SK-N-SH (cell line): Measurements from ENCODE around the gene C17orf75. TPM values are rescaled to one million over a fixed set of nuclear protein-coding genes. Genes with fewer than 3 reads are reported as not detected.
"Not testable (repeated sequence)": the region's sequence is repeated elsewhere in the genome, so short reads cannot be mapped to it uniquely, and the experiment has no call there.

Experiments
- CTCF ChIA-PET: fragments of 300-600, 350-600 bp; formaldehyde crosslinking; extraction: SDS; loops from one replicate; lab custom pipeline; 2021; lab: Yijun Ruan, JAX
- POLR2A ChIA-PET: fragments of 350-600 bp; sonication (Branson Sonifier 250); formaldehyde crosslinking; extraction: SDS; loops from one replicate; lab custom pipeline; 2020; ENCODE audit warnings: antibody characterized with exemption, inconsistent platforms; lab: Yijun Ruan, JAX
- DNase-seq: peaks from one replicate; pipeline ENCODE4 v3.0.0; 2012
- H2AFZ ChIP-seq: fragments of 200-600 bp; sonication (generic); 2 replicates; pipeline ENCODE4 v1.8.1; 2016; ENCODE audit warnings: antibody characterized with exemption, mild to moderate bottlenecking, low read depth
- H3F3A ChIP-seq: fragments of 200-600 bp; sonication (generic); replicated peaks from 2 replicates; pipeline ENCODE3; 2016; ENCODE audit warnings: antibody characterized with exemption, mild to moderate bottlenecking; ENCODE audit not compliant: insufficient read depth
- H3K27ac ChIP-seq, 2 experiments: fragments of 200-500 bp in 1 of 2; fragments of 200-600 bp in 1 of 2; sonication (Bioruptor generic) in 1 of 2; sonication (generic), shearing (Covaris generic) in 1 of 2; 2 replicates each; pipeline versions ENCODE4 v1.5.1 to v1.6.1; 2014 to 2016; ENCODE audit warnings: low read depth in 2 of 2, inconsistent platforms in 1 of 2, low read length in 1 of 2, mild to moderate bottlenecking in 1 of 2, mixed read lengths in 1 of 2
- H3K27me3 ChIP-seq: fragments of 200-600 bp; sonication (generic), shearing (Covaris generic); 2 replicates; pipeline ENCODE4 v1.6.1; 2016; ENCODE audit warnings: mixed run types; ENCODE audit not compliant: insufficient read depth
- H3K36me3 ChIP-seq, 2 experiments: fragments of 200-500 bp in 1 of 2; fragments of 200-600 bp in 1 of 2; sonication (Bioruptor generic) in 1 of 2; sonication (generic) in 1 of 2; replicated peaks in 1 of 2; 2 replicates each; pipeline versions ENCODE3 to v1.5.1; 2014 to 2016; ENCODE audit warnings: low read length in 1 of 2, mild to moderate bottlenecking in 1 of 2; ENCODE audit not compliant: insufficient read depth in 2 of 2, control insufficient read depth in 1 of 2
- H3K4me1 ChIP-seq, 2 experiments: fragments of 200-500 bp in 1 of 2; fragments of 200-600 bp in 1 of 2; sonication (Bioruptor generic) in 1 of 2; sonication (generic), shearing (Covaris generic) in 1 of 2; 2 replicates each; pipeline versions ENCODE4 v1.5.1 to v1.6.1; 2014 to 2016; ENCODE audit warnings: low read depth in 1 of 2, low read length in 1 of 2, mixed run types in 1 of 2; ENCODE audit not compliant: insufficient read depth in 2 of 2, control insufficient read depth in 1 of 2
- H3K4me2 ChIP-seq: fragments of 200-600 bp; sonication (generic), shearing (Covaris generic); 2 replicates; pipeline ENCODE4 v1.6.1; 2017; ENCODE audit warnings: mixed run types
- H3K4me3 ChIP-seq, 2 experiments: fragments of 200-500 bp in 1 of 2; fragments of 200-600 bp in 1 of 2; sonication (Bioruptor generic) in 1 of 2; sonication (generic), shearing (Covaris generic) in 1 of 2; 2 replicates each; pipeline versions ENCODE4 v1.5.1 to v1.8.1; 2014 to 2016; ENCODE audit warnings: low read depth in 2 of 2, inconsistent platforms in 1 of 2, low read length in 1 of 2, mild to moderate bottlenecking in 1 of 2, mixed read lengths in 1 of 2, moderate library complexity in 1 of 2
- H3K79me2 ChIP-seq: fragments of 200-600 bp; sonication (generic); 2 replicates; pipeline ENCODE4 v1.8.1; 2017; ENCODE audit warnings: mild to moderate bottlenecking; ENCODE audit not compliant: insufficient read depth
- H3K9ac ChIP-seq: fragments of 200-600 bp; sonication (generic); 2 replicates; pipeline ENCODE4 v1.6.1; 2017; ENCODE audit warnings: mixed run types
- H3K9me2 ChIP-seq: fragments of 200-600 bp; sonication (generic); 2 replicates; pipeline ENCODE4 v1.6.1; 2017; ENCODE audit warnings: mixed run types
- H3K9me3 ChIP-seq: fragments of 200-600 bp; sonication (generic); 2 replicates; pipeline ENCODE4 v1.6.1; 2017; ENCODE audit warnings: mixed run types, mild to moderate bottlenecking, moderate library complexity
- H4K20me1 ChIP-seq: fragments of 200-600 bp; sonication (generic); 2 replicates; pipeline ENCODE4 v1.6.1; 2017; ENCODE audit warnings: mild to moderate bottlenecking, mixed run types; ENCODE audit not compliant: insufficient read depth
- CHD2 ChIP-seq: fragments of 150-350 bp; IDR thresholded peaks from 2 replicates; pipeline ENCODE4 v1.6.1; 2018; ENCODE audit warnings: low read length; ENCODE audit not compliant: partially characterized antibody
- FOSL2 ChIP-seq: IDR thresholded peaks from 2 replicates; pipeline ENCODE4 v1.4.0; 2012; ENCODE audit warnings: low read depth, mild to moderate bottlenecking, moderate library complexity, borderline replicate concordance
- FOXJ3 ChIP-seq: sonication (generic); formaldehyde crosslinking; IDR thresholded peaks from 2 replicates; pipeline ENCODE4 v1.5.1; 2020; ENCODE audit warnings: mild to moderate bottlenecking, missing genetic modification reagents
- GATA2 ChIP-seq: sonication (generic); formaldehyde crosslinking; IDR thresholded peaks from 2 replicates; pipeline ENCODE4 v1.5.0; 2020; ENCODE audit warnings: mild to moderate bottlenecking, missing genetic modification reagents
- JUND ChIP-seq: IDR thresholded peaks from 2 replicates; pipeline ENCODE4 v1.4.0; 2012
- MXI1 ChIP-seq: IDR thresholded peaks from 2 replicates; pipeline ENCODE4 v1.6.1; 2012; ENCODE audit warnings: mild to moderate bottlenecking, low read depth, low read length, improper control_type of control experiment
- NRF1 ChIP-seq: IDR thresholded peaks from 2 replicates; pipeline ENCODE4 v1.6.1; 2012; ENCODE audit warnings: low read depth, mild to moderate bottlenecking, low read length
- RXRA ChIP-seq: IDR thresholded peaks from 2 replicates; pipeline ENCODE4 v1.4.0; 2012; ENCODE audit warnings: low read depth, mild to moderate bottlenecking, borderline replicate concordance
- TAF1 ChIP-seq: IDR thresholded peaks from 2 replicates; pipeline ENCODE4 v1.6.1; 2012; ENCODE audit warnings: low read depth, mild to moderate bottlenecking, low read length, moderate library complexity, borderline replicate concordance
- TCF12 ChIP-seq: IDR thresholded peaks from 2 replicates; pipeline ENCODE4 v1.4.0; 2012
- WGBS: methylation state at CpG from one replicate; pipeline ENCODE4 v1.1.6; 2017; ENCODE audit warnings: low lambda C conversion rate; 5-methylcytosine and 5-hydroxymethylcytosine counted together
- polyA plus RNA-seq, 3 experiments: library from polyadenylated mRNA; depleted of rRNA; stranded (reverse); fragments of >200 nt; gene quantifications; 2 replicates each; pipeline ENCODE4 v1.2.3, GENCODE V29; 2012
- TF ChIP-seq, protein P1 (sequence below): fragments of 150-350 bp; IDR thresholded peaks from 2 replicates; pipeline ENCODE4 v1.6.1; 2017; ENCODE audit warnings: antibody characterized with exemption, low read length, low read depth, borderline replicate concordance
- TF ChIP-seq, protein P2 (sequence below): IDR thresholded peaks from 2 replicates; pipeline ENCODE4 v1.6.1; 2012; ENCODE audit warnings: mild to moderate bottlenecking, low read depth, low read length, moderate library complexity
- TF ChIP-seq, protein P3 (sequence below): IDR thresholded peaks from 2 replicates; pipeline ENCODE4 v1.4.0; 2012; ENCODE audit warnings: low read depth, borderline replicate concordance

Gene C17orf75
- polyA plus RNA-seq, 1 of the 3 experiments (the other 2 are of a cell fraction) = 14.2 TPM

DNA sequence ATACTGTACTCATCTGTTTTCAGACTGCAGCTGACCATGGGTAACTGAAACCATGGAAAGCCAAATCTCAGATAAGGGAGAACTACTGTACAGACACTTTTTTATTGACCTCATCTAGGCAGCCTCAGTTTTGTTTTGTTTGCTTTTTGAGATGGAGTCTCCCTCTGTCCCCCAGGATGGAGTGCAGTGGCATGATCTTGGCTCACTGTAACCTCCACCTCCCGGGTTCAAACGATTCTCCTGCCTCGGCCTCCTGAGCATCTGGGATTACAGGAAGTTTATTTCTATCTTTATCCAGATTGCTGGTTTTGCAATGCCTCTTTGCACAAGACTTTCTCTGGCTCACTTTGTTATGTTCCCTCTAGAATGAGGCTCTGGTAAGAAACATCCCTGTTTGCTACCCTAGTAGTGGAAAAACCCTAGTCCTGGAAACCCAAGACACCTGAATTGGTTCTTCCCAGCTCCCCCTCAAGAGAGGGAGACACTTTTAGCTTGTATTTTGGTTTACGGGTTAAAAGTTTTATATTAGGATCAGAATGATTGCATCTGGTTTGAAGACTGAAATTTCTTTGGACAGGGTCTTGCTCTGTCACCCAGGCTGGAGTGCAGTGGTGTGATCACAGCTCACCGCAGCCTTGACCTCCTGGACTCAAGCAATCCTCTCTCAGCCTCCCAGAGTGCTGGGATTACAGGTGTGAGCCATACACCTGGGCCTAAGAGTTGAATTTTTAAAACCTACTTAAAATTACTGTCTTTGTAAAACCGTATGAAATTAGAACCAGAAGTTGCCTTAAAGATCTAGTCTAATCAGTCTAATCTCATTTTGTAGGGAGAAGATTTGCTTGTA lies 46.9 kb upstream of the C17orf75 start (continued):
- TF ChIP-seq MXI1 (no peak), FOXJ3 (CRISPR knock-in tag) (no peak), JUND (no peak), TAF1 (no peak), CHD2 (no peak)
- TF ChIP-seq, protein P1, sequence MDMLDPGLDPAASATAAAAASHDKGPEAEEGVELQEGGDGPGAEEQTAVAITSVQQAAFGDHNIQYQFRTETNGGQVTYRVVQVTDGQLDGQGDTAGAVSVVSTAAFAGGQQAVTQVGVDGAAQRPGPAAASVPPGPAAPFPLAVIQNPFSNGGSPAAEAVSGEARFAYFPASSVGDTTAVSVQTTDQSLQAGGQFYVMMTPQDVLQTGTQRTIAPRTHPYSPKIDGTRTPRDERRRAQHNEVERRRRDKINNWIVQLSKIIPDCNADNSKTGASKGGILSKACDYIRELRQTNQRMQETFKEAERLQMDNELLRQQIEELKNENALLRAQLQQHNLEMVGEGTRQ = no peak
- TF ChIP-seq, all 33 proteins: peak for 0

DNA sequence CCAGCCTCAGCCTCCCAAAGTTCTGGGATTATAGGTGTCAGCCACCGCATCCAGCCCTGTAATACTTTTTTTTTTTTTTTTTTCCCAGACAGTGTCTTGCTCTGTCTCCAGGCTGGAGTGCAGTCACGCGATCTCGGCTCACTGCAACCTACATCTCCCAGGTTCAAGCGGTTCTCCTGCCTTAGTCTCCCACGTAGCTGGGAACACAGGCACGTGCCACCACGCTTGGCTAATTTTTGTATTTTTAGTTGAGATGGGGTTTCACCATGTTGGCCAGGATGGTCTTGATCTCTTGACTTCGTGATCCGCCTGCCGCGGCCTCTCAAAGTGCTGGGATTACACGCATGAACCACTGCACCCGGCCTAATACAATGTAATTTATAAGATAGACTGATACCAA lies 46.2 kb upstream of the C17orf75 start:
- CTCF ChIA-PET = interaction anchor here (1.1 kb wide), 1 partner anchor 10 kb away, joined by 4 read pairs; no protein-coding TSS in a partner anchor
- H3K4me3 ChIP-seq, H3K27me3 ChIP-seq, H3K4me2 ChIP-seq, DNase-seq, H3K9me2 ChIP-seq, H2AFZ ChIP-seq, H3K9ac ChIP-seq, H3K4me1 ChIP-seq, H4K20me1 ChIP-seq, POLR2A ChIA-PET, H3K9me3 ChIP-seq, H3K27ac ChIP-seq, H3K79me2 ChIP-seq: not testable (repeated sequence)
- H3K36me3 ChIP-seq = peaks cover 0 to 34% of the 10 kb centered on the region in 2 experiments
- WGBS = 98% methylated on average over 14 of the region's 14 CpGs
- H3F3A ChIP-seq = peaks cover 18% of the 10 kb centered on the region

DNA sequence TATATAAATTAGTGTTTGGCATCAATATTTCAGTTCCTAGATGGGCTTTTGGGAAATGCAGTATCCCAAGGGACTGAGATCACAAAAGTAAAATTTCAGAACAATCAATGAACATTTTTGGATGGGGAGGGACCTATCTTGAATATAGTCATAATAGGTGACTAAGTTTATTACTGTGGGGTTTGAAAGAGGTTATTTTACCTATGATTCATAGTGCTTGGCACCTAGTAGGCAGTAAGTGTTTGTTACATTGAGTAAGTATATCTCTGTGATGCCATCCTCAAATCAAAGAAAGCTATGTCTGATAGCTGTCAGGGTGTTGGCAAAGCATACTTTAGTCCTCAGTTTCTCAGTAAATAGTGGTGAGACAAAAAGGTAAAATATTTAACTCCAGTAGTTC lies 44.9 kb upstream of the C17orf75 start:
- DNase-seq = no peak
- Histone ChIP-seq H3K4me1 (no peaks in the 10 kb centered on the region), H3K9ac (no peak overlapping the region), H2AFZ (no peak overlapping the region), H3K4me3 (no peak overlapping the region), H3K36me3 (peaks cover 9 to 38% of the 10 kb centered on the region in 2 experiments), H3F3A (peaks cover 9% of the 10 kb centered on the region), H3K4me2 (no peak overlapping the region), H3K9me3 (no peaks in the 10 kb centered on the region), H3K27ac (no peak overlapping the region), H3K27me3 (no peaks in the 10 kb centered on the region), H3K9me2 (no peaks in the 10 kb centered on the region), H3K79me2 (no peaks in the 10 kb centered on the region), H4K20me1 (no peaks in the 10 kb centered on the region)
- CTCF ChIA-PET = interaction anchor here (1.8 kb wide), 1 partner anchor 11 kb away, joined by 4 read pairs; no protein-coding TSS in a partner anchor
- POLR2A ChIA-PET = no interaction called here
- TF ChIP-seq GATA2 (CRISPR knock-in tag) (no peak), CHD2 (no peak), NRF1 (no peak), FOSL2 (no peak), TCF12 (no peak), RXRA (no peak)
- TF ChIP-seq, protein P1 = no peak
- TF ChIP-seq, protein P2, sequence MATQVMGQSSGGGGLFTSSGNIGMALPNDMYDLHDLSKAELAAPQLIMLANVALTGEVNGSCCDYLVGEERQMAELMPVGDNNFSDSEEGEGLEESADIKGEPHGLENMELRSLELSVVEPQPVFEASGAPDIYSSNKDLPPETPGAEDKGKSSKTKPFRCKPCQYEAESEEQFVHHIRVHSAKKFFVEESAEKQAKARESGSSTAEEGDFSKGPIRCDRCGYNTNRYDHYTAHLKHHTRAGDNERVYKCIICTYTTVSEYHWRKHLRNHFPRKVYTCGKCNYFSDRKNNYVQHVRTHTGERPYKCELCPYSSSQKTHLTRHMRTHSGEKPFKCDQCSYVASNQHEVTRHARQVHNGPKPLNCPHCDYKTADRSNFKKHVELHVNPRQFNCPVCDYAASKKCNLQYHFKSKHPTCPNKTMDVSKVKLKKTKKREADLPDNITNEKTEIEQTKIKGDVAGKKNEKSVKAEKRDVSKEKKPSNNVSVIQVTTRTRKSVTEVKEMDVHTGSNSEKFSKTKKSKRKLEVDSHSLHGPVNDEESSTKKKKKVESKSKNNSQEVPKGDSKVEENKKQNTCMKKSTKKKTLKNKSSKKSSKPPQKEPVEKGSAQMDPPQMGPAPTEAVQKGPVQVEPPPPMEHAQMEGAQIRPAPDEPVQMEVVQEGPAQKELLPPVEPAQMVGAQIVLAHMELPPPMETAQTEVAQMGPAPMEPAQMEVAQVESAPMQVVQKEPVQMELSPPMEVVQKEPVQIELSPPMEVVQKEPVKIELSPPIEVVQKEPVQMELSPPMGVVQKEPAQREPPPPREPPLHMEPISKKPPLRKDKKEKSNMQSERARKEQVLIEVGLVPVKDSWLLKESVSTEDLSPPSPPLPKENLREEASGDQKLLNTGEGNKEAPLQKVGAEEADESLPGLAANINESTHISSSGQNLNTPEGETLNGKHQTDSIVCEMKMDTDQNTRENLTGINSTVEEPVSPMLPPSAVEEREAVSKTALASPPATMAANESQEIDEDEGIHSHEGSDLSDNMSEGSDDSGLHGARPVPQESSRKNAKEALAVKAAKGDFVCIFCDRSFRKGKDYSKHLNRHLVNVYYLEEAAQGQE = no peak
- TF ChIP-seq, protein P3, sequence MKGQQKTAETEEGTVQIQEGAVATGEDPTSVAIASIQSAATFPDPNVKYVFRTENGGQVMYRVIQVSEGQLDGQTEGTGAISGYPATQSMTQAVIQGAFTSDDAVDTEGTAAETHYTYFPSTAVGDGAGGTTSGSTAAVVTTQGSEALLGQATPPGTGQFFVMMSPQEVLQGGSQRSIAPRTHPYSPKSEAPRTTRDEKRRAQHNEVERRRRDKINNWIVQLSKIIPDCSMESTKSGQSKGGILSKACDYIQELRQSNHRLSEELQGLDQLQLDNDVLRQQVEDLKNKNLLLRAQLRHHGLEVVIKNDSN = no peak
